Uterus (tissue), 4 donors: Measurements from ENCODE around the gene CLASRP. TPM values are rescaled to one million over a fixed set of nuclear protein-coding genes. Genes with fewer than 3 reads are reported as not detected.

Source experiments
- DNase-seq, 2 donors: peaks; one replicate each; pipeline ENCODE4 v3.0.0-alpha.2; 2019 to 2020
- H3K27ac ChIP-seq, 2 donors: fragments of 200-600 bp; sonication (generic); 1 replicate in 1 of 2; 2 replicates in 1 of 2; pipeline ENCODE4 v1.5.1; 2016 to 2018
- H3K27me3 ChIP-seq, 2 donors: fragments of 200-600 bp; sonication (generic); one replicate each; pipeline ENCODE4 v1.5.1; 2018 to 2019; ENCODE audit warnings: control low read depth in 1 of 2
- H3K36me3 ChIP-seq, 2 donors: fragments of 200-600 bp; sonication (generic); one replicate each; pipeline ENCODE4 v1.5.1; 2019; ENCODE audit warnings: control low read depth in 1 of 2
- H3K4me1 ChIP-seq, 2 donors: fragments of 200-600 bp; sonication (generic); one replicate each; pipeline ENCODE4 v1.5.1; 2018 to 2019; ENCODE audit warnings: control low read depth in 1 of 2
- H3K4me3 ChIP-seq, 2 donors: fragments of 200-600 bp; sonication (generic); 1 replicate in 1 of 2; 2 replicates in 1 of 2; pipeline ENCODE4 v1.5.1; 2018 to 2019; ENCODE audit warnings: mild to moderate bottlenecking in 1 of 2
- H3K9me3 ChIP-seq, 2 donors: fragments of 200-600 bp; sonication (generic); one replicate each; pipeline ENCODE4 v1.5.1; 2019; ENCODE audit warnings: control low read depth in 1 of 2
- CTCF ChIP-seq, 4 experiments: fragments of 200-600 bp in 2 of 4; fragments of 450-650 bp in 2 of 4; sonication (generic) in 2 of 4; IDR thresholded peaks; one replicate each; pipeline ENCODE4 v1.5.1; 2016 to 2019; ENCODE audit warnings: antibody characterized with exemption in 4 of 4, mild to moderate bottlenecking in 2 of 4, moderate library complexity in 1 of 4
- POLR2A ChIP-seq, 2 donors: fragments of 450-650 bp; IDR thresholded peaks; one replicate each; pipeline ENCODE4 v1.6.1; 2016; ENCODE audit warnings: antibody characterized with exemption in 2 of 2, mild to moderate bottlenecking in 1 of 2, moderate library complexity in 1 of 2
- intact Hi-C: fragments of 100-400 bp; cut with DNase I; formaldehyde crosslinking; loops from one replicate; pipeline ENCODE4 v1.15.1; 2023; ENCODE audit warnings: low total_unique reads
- total RNA-seq, 4 donors: library from RNA; depleted of rRNA in 3 of 4; stranded (reverse); fragments of >200 nt in 3 of 4; gene quantifications; one replicate each; pipeline versions ENCODE4 v1.1.0 to v1.2.4, GENCODE V29; 2014 to 2023
- donor health status: DM: yes; HTN: yes; CAD: no.

Gene CLASRP
- total RNA-seq, 4 donors from 2014 or later = 36.6 to 107 (median 73.9) TPM

DNA sequence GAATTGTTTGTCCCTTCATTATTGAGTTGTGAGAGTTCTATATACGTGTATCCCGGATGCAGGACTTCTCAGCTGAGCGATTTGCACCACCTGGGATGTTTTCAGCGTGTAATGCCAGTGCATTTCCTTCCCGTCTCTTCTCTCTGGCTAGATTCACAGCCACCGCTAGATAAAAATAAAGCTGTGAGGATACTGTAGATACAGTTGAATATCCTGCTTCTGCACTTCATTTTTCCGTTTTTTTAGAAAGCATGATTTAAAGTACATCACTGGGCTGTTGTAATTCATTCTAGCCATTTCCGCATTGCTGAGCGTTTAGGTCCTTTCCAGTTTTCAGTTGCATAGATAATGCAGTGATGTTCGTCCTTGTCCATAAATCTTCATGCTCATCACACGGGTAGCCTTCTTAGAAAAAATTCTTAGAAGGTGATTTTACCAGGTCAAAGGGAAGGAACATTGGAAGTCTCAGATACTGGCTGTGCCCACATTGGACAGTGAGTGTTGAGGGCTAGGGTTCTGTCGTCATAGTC, 68.8 kb downstream of the CLASRP start:
- no peaks in the 10 kb centered on the region for H3K27me3 ChIP-seq
- TF ChIP-seq POLR2A (IDR thresholded peaks at IDR 0.05) (no peak), CTCF (IDR thresholded peaks at IDR 0.05) (no peak)
- H3K4me1 ChIP-seq = peaks cover 3 to 8% of the 10 kb centered on the region in 2 donors
- DNase-seq = no peak
- intact Hi-C loops = no loop called here
- H3K4me3 ChIP-seq = no peak overlapping the region
- H3K9me3 ChIP-seq = no peaks in the 10 kb centered on the region
- no peak overlapping the region for H3K27ac ChIP-seq
- H3K36me3 ChIP-seq = no peaks in the 10 kb centered on the region

DNA sequence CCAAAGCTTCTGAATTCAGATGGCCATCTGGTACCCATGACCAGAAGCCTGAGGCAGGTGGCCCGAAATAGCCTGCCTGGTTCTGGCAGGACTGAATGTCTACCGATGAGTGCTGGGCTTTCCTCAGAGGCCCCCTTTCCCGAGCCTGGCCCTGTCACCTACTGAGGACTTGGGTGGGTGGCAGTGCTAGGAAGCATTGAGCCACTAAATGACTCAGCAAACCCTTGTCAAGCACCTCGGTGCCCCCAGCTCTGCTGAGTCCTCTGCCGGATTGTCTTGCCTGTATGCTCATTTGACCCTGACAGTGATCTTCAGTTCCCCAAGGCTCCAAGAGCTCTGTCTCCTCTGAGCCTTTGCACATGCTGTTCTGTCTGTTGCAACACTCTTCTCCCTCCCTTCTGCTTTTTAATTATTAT, 72.0 kb downstream of the CLASRP start:
- no peaks in the 10 kb centered on the region for H3K9me3 ChIP-seq
- H3K4me1 ChIP-seq = no peaks in the 10 kb centered on the region
- DNase-seq = no peak
- no peak for TF ChIP-seq CTCF (IDR thresholded peaks at IDR 0.05)
- no peak for TF ChIP-seq POLR2A (IDR thresholded peaks at IDR 0.05)
- H3K4me3 ChIP-seq = no peak overlapping the region
- H3K36me3 ChIP-seq = no peaks in the 10 kb centered on the region
- H3K27me3 ChIP-seq = no peaks in the 10 kb centered on the region
- no peak overlapping the region for H3K27ac ChIP-seq
- intact Hi-C loops = no loop called here

DNA sequence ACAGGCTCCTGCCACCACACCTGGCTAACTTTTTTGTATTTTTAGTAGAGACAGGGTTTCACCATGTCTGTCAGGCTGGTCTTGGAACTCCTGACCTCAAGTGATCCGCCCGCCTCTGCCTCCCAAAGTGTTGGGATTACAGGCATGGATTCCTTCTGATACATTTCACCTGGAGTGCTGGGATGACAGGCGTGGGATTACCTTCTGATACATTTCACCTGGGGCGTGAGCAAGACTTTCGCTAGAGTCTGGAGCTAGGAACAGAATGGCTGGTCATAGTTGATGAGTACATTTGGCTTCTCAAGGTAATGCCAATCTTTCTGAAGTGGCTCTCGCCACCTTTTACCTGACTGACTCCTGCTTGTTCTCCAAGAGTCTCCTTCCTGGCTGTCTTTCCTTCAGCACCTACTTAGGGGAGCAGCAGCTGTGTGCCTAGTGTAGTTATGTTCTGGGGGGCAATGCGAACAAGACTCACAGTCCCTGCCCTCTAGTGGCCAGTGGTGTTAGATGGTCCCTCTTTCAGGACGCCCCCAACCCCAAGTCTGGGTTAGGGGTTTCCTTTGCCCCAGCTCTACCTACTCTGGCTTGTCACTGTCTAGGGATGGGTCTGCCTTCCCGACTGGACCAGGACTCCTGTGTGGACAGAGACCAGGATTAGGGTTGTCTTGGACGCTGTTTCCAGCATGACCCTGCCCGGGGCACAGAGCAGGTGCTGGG, 73.4 kb downstream of the CLASRP start:
- Histone ChIP-seq H3K36me3 (no peaks in the 10 kb centered on the region), H3K4me3 (no peak overlapping the region), H3K4me1 (no peaks in the 10 kb centered on the region), H3K27me3 (no peaks in the 10 kb centered on the region), H3K9me3 (no peaks in the 10 kb centered on the region), H3K27ac (no peak overlapping the region)
- DNase-seq = no peak
- TF ChIP-seq POLR2A (IDR thresholded peaks at IDR 0.05) (no peak), CTCF (IDR thresholded peaks at IDR 0.05) (no peak)
- intact Hi-C loops = no loop called here

- no peak overlapping the region for H3K4me3 ChIP-seq
- no peaks in the 10 kb centered on the region for H3K4me1 ChIP-seq
- no peak overlapping the region for H3K27ac ChIP-seq
- DNase-seq = no peak
- H3K27me3 ChIP-seq = no peaks in the 10 kb centered on the region
- H3K9me3 ChIP-seq = no peaks in the 10 kb centered on the region
- H3K36me3 ChIP-seq = no peaks in the 10 kb centered on the region
- no peak for TF ChIP-seq CTCF (IDR thresholded peaks at IDR 0.05)
- no peak for TF ChIP-seq POLR2A (IDR thresholded peaks at IDR 0.05)
- intact Hi-C loops = no loop called here
These were observed 74.8 kb downstream of the CLASRP start for GRCh38 chr19:45113628-45114027.

DNA sequence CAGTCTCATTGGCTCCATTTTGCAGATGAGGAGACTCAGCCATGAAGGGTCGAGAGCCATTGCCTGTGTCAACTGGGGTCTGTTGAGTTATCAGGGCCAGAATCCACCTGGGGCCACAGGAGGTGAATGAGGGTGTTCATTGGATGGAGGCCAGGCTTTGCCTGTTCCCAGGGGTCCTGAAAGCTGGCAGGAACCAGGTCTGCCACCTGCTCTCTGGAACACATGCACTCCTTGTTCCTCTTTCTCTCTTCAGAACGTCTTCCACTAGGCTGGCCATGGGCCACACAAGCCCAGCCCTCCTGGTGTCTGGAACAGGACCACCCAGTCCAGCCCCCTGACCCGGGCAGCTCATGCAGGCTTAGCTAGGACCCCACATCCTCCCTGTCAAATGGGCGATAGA, 75.3 kb downstream of the CLASRP start:
- Histone ChIP-seq H3K36me3 (no peaks in the 10 kb centered on the region), H3K27ac (no peak overlapping the region), H3K9me3 (no peaks in the 10 kb centered on the region), H3K4me3 (no peak overlapping the region), H3K27me3 (no peaks in the 10 kb centered on the region), H3K4me1 (no peaks in the 10 kb centered on the region)
- DNase-seq = no peak
- no peak for TF ChIP-seq CTCF (IDR thresholded peaks at IDR 0.05)
- no peak for TF ChIP-seq POLR2A (IDR thresholded peaks at IDR 0.05)
- intact Hi-C loops = no loop called here
